ENCODE data around the gene RNF5.
"Not testable (repeated sequence)": the region's sequence is repeated elsewhere in the genome, so short reads cannot be mapped to it uniquely, and the experiment has no call there.

Gene RNF5, protein sequence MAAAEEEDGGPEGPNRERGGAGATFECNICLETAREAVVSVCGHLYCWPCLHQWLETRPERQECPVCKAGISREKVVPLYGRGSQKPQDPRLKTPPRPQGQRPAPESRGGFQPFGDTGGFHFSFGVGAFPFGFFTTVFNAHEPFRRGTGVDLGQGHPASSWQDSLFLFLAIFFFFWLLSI

DNA sequence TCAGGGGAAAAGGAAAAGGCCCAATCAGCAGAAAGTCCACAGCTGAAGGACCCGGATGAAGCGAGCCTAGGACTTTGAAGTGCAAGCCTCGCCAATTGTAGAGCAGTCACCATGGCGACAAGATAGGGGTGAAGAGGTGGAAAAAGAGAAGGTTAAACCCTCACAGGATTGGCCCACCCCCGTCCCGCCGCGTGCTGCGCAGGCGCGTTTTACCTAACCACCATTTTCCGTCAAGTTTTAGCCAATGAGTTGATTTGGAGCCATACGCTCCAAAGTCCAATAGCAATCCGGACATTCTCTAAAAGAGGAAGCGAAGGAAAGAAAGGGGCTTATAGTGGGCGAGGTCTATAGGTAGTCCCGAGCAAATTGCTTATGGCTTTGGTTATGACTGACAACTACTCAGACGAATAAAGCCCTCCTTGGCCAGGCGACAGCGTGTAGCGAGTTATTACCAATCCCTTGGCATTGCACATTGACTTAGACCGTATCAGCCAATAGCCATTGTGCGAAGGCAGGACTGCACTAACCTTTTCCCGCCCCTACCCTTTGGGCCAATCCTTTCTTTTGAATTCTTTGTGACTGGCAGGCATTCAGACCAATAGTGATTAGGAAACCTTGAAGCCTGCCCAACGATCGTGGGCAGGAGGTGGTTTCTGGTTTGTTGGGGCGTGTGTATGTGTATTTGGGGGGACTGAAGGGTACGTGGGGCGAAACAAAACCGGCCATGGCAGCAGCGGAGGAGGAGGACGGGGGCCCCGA is at the start of gene RNF5:
Gene RNF5, plus strand, starts transcription at position 618 of the 759 bp plus-strand sequence. Its CDS starts 107 bp downstream, at position 725.
- H3K4me3 ChIP-seq (ENCODE audit: low read depth, low read length): peak within 1 kb of the TSS; percentile 99
- DNase-seq (ENCODE audit: low read depth): peak; percentile 100

DNA sequence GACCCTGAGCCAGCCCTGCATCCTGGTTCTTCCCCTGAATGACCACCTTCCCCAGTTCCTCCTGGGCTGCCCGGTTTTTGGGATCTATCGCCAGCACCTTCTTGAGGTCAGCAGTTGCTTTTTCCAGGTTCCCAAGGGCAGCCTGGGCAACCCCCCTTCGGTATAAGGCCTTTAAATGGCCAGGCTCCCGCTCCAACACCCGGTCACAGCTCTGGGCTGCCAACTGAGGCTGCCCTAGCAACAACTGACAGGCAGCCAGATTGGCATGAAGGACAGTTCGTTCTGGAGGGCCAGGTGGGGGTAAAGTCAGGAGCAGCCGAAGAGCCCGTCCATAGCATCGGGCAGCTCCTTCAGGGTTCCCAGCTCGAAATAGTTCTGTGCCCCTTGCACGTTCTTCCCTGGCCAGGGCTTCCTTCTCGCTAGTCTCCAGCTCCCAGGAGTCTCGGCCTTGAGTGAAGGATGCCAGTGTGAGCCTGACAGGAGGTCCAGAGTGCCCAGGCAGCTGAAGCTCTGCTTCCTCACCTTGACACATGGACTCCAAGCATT is 49.4 kb upstream of the RNF5 start:
- DNase-seq (ENCODE audit: low read depth): no peak
- peak overlapping the region; percentile 80 for H3K4me3 ChIP-seq (ENCODE audit: low read depth, low read length)

DNA sequence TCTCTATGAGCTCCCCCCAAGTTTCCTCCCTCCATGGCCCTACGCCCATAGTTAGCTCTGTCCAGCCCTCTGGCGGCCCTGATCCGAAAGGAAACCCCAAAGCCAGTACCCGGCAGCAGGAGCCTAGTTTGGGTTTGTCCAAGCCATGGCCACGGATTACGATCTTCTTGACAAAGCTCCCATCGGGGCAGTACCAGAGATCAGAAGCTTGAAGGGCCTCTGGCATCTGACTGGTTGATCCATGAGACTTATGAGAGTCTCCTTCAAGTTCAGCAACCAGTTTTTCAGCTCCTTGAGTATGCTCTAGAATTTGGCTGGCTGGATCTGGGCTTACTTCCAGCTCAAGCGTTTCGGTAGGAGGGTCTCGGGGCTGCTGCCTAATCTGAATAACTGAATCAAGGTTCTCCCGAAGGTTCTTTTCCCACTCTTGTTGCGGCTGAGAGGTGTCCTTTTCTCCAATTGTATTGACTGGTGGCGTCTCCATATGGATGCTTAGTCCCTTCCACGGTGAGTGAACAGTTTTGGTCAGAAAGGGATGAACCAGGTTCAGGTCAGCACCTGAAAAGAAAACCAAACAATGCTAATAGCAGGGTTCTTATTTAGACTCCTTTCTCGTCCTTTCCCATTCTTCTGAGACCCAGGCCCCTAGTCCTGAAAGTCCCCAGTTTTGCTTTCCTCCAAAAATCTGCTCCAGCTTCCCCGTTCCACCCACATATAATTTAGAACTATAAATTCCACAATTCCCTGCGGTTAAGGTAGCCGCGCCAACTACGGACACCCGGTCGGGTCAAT is 48.7 kb upstream of the RNF5 start:
- H3K4me3 ChIP-seq (ENCODE audit: low read depth, low read length): peak overlapping the region; percentile 80
- no peak for DNase-seq (ENCODE audit: low read depth)

DNA sequence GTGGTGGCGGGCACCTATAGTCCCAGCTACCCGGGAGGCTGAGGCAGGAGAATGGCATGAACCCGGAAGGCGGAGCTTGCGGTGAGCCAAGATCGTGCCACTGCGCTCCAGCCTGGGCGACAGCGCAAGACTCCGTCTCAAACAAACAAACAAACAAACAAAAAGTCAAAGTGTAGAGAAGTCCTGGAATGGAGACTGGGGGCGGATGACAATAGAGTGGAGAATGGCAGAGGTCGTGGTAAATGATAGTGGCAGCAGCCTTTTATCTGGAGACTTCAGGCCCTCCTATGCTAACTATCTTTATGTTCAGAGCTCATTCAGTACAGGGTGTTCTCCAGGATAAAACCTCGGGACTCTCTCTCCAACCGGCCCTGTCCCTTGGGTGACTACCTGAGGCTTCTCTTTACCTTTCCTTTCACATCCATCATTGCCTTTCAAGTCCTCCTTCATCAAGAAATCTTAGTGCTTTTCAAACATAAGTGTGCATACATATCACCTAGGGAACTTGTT is 46.7 kb upstream of the RNF5 start:
- H3K4me3 ChIP-seq (ENCODE audit: low read depth, low read length): no peak overlapping the region
- DNase-seq (ENCODE audit: low read depth): no peak

DNA sequence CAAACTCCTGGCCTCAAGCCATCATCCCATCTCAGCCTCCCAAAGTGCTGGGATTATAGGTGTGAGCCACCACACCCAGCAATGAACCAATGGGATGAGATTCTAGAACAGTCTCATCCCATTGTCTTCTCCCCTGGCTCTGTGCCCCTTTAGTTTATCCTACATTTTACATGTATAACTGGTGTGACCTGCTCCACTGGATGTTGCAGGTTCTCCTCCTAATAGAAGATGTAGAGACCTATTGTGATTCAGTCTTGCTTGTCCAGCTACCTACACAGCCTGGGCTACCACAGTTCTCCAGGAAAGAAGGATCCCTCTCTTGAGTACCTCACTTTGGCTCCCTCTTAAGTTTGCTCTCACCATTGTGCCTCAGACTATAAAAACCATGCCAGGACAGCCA is 46.1 kb upstream of the RNF5 start:
- no peak for DNase-seq (ENCODE audit: low read depth)
- no peak overlapping the region for H3K4me3 ChIP-seq (ENCODE audit: low read depth, low read length)

DNA sequence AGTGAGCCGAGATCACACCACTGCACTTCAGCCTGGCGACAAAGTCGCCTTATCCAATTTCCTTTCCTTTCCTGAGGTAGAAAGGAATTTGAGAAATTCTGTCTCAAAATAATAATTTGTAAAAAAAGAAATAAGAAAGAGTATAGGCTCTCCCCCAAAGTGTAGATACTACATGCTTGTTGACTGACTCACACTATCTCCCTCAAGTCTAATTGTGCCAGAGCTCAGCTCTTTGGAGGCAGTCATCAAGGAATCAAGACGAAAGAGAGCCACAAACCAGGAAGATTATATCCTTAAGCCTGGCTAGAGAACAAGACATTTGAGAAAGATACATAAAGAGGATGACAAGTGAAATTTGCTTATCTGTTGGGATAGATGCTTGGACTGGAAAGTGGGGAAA is 44.4 kb upstream of the RNF5 start:
- DNase-seq (ENCODE audit: low read depth): no peak
- H3K4me3 ChIP-seq (ENCODE audit: low read depth, low read length): no peak overlapping the region

DNA sequence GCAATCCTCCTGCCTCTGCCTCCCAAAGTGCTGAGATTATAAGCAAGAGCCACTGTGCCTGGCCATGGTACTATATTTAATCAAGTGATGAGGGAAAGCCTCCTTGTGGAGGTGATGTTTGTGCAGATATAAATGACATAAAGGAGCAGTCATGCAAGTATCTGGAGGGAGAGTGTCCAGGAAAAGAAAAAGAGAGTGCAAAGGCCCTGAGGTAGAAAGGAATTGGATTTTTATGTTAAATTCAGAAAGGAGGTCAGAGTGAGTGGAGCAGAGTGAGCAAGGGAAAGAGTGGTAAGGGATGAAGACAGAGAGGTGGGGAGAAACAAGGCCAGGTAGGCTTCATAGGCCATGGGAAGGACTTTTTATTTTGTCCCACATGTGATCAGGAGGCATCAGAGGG is 40.8 kb upstream of the RNF5 start:
- DNase-seq (ENCODE audit: low read depth): no peak
- H3K4me3 ChIP-seq (ENCODE audit: low read depth, low read length): no peak overlapping the region

DNA sequence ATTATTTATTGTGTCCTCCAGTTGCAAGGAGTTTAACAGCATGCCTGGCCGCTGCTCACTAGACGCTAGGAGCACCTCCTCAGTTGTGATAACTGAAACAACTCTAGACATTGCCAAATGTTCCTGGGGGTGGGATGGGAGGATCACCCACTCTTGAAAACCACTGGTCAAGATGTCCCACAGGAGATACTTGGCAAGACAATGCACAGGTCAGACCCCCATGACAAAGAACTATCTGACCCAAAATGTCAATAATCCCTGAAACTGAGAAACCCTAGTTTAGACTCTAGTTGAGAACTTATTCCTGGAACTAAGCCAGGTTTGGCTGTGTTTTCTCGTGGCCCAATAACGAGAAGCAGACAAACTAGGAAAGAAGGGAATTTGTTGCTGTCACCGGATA is 38.6 kb upstream of the RNF5 start:
- H3K4me3 ChIP-seq (ENCODE audit: low read depth, low read length): no peak overlapping the region
- no peak for DNase-seq (ENCODE audit: low read depth)

DNA sequence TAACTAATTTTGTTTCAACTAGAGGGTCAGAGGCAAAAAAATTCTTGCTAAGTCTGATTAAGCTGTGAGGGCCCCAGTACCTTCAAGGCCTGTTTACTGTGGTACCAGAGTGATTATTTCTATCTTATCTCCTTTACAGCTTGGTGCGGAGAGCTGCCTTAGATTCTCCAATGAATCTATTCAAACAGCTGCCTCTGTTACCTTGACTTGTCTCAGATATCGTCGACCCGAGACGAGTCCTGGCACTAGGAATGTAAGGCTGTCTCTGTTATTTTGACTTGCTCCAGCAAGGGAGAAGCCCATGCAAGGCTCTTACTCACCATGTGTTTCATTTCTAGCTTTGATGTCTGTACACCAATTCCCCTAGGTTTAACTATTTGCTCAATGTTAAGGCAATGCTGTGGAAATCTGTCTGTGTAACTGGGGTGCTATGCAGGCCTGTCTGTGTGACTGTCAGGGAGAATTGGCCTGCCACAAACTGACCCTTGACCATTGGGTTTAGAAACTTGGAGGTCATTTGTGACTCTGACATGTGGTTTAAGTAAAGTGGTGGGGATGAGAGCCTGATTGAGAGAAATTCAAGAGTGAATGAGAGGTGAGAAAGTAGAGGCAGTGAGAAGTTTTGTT is 37.7 kb upstream of the RNF5 start:
- DNase-seq (ENCODE audit: low read depth): no peak
- no peak overlapping the region for H3K4me3 ChIP-seq (ENCODE audit: low read depth, low read length)

DNA sequence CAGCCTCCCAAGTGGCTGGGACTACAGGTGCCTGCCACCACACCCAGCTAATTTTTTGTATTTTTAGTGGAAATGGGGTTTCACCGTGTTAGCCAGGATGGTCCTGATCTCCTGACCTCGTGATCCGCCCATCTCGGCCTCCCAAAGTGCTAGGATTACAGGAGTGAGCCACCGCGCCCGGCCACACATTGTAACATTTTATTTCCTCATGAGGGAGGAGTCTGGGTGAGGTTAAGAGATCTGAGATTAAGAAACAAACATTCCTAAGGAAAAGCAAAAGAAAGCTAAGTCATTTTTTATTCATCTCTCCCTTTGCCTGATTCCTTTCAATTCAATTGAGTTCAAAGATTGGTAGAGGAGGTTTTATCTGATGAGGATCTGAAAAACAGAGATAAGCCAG is 34.0 kb upstream of the RNF5 start:
- not testable (repeated sequence) for DNase-seq (ENCODE audit: low read depth); H3K4me3 ChIP-seq (ENCODE audit: low read depth, low read length)

DNA sequence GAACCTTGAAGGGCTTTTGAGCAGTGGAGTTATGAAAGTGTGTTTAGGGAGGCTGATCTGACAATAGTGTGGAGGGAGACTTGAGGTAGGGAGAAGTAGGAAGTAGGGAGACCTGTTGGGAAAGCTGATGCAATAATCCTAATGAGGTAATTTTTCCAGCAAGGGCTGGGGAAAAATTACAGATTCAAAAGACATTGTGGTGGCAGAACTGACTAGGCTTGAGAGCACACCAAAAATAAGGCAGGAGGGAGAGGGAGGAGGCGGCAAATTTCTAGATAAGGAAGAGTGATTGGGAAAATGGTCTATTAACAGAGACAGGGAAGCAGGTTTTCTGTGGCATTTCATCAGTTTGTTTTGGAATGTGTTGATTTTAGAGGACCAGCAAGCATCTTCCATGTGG is 31.9 kb upstream of the RNF5 start:
- DNase-seq (ENCODE audit: low read depth): no peak

DNA sequence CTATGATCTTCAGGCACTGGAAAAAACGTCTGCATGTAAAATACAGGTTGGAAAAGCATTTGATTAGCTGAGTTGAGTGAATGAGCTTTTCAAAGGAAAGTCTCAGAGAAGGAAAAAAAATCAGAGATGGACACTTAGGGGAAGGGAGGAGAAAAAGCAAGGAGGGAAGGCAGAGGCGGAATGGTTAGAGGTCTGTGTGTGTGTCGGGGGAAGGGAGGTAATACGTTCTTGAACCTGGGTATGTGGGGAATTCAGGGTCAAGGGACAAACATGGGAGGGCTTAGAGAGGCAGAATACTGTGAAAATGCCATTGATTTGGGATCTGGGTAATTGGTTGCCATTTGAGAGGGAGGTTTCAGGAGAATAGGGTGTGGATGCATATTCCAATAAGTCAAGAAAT is 31.5 kb upstream of the RNF5 start:
- H3K4me3 ChIP-seq (ENCODE audit: low read depth, low read length): no peak overlapping the region
- no peak for DNase-seq (ENCODE audit: low read depth)

More for the DNA sequence above, 31.9 kb upstream of the RNF5 start:
- H3K4me3 ChIP-seq (ENCODE audit: low read depth, low read length): no peak overlapping the region

DNA sequence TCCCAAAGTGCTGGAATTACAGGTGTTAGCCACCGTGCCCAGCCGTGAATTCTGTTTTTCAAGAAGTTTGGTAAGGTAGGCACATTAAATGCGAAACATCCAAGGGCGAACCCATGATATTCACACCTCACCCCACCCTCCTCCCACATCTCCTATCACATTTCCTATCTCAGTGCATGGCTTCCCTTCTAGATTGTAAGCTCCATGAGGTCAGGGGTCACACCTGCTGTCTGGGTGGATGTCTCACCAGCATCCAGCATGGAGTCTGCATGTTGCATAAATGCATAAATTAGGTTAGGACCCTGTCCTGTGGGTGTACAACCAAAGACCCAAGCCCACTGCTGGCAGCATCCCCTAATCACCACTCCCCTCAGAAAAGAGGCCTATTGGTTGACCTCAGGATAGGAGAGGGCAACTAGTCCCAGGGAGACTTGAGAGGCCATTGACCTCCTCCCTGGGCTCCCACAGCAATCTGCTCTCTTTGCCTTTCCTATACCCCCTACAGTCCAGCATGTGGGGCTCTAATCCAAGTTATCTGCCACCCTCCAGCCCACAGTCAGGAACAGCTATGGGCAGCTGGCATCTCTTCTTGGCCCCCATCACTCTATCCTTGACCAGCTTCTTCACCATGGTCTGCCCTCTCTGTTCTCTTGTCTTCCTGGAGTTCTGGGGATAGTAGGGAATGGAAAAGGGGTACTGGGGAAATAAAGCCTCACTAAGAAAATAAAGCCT is 30.6 kb upstream of the RNF5 start:
- no peak overlapping the region for H3K4me3 ChIP-seq (ENCODE audit: low read depth, low read length)

DNA sequence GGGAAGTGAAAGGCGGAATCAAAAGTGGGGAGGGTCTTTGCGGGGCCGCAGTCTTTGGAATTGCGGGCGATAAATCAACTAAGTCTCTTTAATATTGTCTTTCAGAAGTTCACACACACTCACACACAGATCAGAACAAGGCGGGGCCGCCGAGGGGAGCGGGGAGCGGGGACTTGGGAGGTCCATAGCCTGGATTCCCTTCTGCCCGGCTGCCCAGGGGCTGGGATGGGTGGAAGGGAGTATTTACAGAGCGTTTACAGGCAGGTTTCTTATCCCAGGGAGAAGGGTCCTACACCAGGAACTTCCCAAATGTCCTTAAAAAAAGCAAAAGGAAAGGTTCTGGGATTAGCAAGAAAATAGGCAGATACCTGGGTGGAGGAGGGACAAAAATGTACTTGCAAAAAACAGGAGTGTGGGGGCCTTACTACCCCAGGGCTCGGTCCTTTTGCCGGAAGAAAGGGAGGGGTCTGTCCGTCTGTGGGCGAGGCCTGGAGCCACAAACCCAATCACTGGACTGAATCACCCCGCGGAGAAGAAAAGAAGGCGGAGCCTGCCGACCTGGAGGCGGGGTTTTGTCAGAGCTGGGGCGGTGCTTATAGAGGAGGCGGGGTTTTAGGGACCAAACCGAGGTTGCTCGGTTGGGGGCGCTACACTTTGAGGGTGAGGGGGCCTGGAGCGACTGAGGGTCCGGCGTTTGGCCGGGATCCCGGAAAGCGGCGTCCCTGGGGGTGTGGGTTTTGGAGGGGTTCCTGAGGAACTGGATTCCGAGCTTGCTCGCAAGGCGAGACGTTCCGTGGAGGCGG is 29.7 kb upstream of the RNF5 start:
- no peak for DNase-seq (ENCODE audit: low read depth)
- peak overlapping the region; percentile 21 for H3K4me3 ChIP-seq (ENCODE audit: low read depth, low read length)

More for the DNA sequence above, 30.6 kb upstream of the RNF5 start:
- DNase-seq (ENCODE audit: low read depth): no peak

DNA sequence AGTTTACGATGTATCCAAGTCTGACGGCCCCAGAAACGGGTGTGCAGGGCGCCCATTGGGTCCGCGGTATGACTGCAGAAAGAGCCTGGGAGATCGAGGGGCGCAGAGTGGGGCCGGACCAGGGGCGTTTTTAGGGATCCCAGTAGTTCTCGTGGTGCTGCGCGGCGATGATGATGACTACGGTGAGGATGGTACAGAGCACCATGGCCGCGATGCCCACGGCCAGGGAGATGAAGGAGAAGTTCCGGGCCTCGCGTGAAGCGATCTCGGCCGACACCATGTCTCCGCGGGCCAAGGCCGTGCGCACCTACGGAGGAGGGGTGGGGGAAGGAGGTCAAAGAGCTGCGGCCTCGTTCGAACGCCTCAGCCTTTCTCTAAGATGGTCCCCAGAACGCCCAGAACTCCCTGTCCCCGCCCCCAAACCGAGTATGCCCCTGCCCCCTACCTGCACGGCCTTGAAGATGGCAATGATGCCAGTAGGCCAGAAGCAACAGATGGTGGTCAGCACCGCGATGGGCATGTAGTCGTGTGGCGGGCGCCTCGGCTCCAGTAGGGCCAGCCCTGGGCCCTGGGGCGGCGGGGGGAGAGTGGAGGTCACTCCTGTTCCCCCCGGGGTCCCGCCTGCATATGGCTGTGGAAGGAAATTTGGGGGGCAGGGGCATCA is 29.0 kb upstream of the RNF5 start:
- DNase-seq (ENCODE audit: low read depth): no peak
- peak overlapping the region; percentile 20 for H3K4me3 ChIP-seq (ENCODE audit: low read depth, low read length)

DNA sequence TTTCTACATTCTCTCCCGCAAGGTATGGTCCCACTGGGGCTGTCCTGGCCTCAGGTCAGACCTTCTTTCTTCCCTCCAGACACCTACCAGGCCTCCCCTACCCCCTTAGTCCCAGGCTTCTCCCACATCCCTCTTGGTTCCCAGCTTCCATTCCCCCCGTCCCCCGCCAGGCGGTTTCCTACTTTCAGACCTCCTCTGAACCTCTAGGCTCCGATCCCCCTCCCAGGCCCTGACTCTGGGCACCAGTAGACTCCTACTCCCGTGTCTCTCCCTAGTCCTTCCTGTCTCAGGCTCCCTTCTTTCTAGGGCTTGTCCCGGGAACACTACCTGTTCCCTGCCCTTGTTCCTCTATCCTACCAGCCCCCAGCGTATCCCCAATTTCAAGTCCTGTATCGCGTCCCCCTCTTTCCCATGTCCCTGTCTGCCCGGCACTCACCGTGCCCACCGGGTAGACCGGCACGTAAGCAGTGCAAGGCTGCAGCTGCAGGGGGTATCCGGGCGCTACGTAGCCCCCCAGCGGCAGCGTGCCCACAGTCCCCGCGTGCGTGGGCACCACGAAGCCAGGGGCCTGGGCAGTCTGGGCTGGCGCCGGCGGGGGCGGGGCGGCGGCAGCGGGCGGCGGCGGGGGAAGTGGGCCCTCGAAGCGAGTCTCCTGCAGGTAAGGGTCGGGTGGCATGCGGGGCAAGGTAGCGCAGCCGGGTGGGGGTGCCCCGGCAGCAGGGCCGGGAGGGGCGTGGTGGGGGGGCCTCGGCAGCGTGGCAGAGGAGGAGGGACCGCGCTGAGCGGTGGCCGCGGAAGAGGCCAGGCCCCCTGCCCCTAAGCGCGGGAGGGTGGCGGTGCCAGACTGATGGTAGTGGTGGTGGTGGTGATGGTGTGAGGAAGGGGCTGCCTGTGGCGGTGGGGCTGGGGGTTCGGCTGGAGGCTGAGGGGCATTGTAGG is 28.0 kb upstream of the RNF5 start:
- no peak for DNase-seq (ENCODE audit: low read depth)
- no peak overlapping the region for H3K4me3 ChIP-seq (ENCODE audit: low read depth, low read length)
